Measurements from ENCODE around the gene AHI1. TPM values are rescaled to one million over a fixed set of nuclear protein-coding genes. Genes with fewer than 3 reads are reported as not detected.

The AHI1 gene
- total and polyA plus RNA-seq, 10 of the 15 experiments (the other 5 are each of a cell fraction or from before 2014, with no cell fraction given) = 3.2 to 9.5 (median 4.6) TPM

DNA sequence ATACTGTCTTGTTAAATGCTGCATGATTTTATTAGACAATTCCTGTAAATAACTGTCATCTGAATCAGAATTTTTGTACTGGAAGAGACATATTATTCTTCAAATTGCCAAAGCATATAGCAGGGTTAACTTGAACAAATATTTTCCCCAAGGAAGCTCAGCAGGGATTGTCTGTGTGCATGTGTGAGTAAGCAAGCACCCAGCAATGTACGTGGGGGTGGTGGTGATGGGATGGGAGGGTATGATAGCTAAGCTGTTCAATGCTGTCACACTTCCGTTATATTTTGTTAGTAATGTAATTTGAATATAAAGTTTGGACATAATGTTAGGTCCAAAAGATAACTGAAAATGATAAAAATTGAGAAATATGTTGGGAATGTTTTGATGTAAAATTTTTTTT is 198.3 kb downstream of the AHI1 start (continued):
- TF ChIP-seq, protein P1, sequence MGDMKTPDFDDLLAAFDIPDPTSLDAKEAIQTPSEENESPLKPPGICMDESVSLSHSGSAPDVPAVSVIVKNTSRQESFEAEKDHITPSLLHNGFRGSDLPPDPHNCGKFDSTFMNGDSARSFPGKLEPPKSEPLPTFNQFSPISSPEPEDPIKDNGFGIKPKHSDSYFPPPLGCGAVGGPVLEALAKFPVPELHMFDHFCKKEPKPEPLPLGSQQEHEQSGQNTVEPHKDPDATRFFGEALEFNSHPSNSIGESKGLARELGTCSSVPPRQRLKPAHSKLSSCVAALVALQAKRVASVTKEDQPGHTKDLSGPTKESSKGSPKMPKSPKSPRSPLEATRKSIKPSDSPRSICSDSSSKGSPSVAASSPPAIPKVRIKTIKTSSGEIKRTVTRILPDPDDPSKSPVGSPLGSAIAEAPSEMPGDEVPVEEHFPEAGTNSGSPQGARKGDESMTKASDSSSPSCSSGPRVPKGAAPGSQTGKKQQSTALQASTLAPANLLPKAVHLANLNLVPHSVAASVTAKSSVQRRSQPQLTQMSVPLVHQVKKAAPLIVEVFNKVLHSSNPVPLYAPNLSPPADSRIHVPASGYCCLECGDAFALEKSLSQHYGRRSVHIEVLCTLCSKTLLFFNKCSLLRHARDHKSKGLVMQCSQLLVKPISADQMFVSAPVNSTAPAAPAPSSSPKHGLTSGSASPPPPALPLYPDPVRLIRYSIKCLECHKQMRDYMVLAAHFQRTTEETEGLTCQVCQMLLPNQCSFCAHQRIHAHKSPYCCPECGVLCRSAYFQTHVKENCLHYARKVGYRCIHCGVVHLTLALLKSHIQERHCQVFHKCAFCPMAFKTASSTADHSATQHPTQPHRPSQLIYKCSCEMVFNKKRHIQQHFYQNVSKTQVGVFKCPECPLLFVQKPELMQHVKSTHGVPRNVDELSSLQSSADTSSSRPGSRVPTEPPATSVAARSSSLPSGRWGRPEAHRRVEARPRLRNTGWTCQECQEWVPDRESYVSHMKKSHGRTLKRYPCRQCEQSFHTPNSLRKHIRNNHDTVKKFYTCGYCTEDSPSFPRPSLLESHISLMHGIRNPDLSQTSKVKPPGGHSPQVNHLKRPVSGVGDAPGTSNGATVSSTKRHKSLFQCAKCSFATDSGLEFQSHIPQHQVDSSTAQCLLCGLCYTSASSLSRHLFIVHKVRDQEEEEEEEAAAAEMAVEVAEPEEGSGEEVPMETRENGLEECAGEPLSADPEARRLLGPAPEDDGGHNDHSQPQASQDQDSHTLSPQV (IDR thresholded peaks at IDR 0.05) = no peak
- TF ChIP-seq MTA3 (IDR thresholded peaks at IDR 0.05; ENCODE audit: borderline replicate concordance, low read length) (no peak), PML (IDR thresholded peaks at IDR 0.05; ENCODE audit: low read length) (no peak), SREBF2 (IDR thresholded peaks at IDR 0.05; ENCODE audit: low read length) (no peak), STAT1 (conservative IDR thresholded peaks at IDR 0.05) (no peak), EZH2 (IDR thresholded peaks at IDR 0.05; ENCODE audit: borderline replicate concordance, control insufficient read depth, low read depth, low read length) (no peak), NBN (IDR thresholded peaks at IDR 0.05) (no peak), RCOR1 (conservative IDR thresholded peaks at IDR 0.05; ENCODE audit: low read depth, low read length) (no peak)

- POLR2A ChIA-PET = no interaction called here
- intact Hi-C loops (cut with micrococcal nuclease; ENCODE audit: unreplicated experiment) = no loop called here
- Histone ChIP-seq H2AFZ (ENCODE audit: control insufficient read depth, low read depth, low read length) (no peak overlapping the region), H3K36me3 (ENCODE audit: control insufficient read depth in 2 of 2, insufficient read depth in 2 of 2, low read length in 1 of 2) (no peaks in the 10 kb centered on the region), H3K9ac (ENCODE audit: control insufficient read depth, insufficient read depth, low read length) (no peak overlapping the region), H4K20me1 (ENCODE audit: control insufficient read depth, insufficient read depth) (no peaks in the 10 kb centered on the region), H3K4me3 (no peak overlapping the region), H3K9me3 (replicated peaks; ENCODE audit: control insufficient read depth, insufficient read depth, low read length) (no peaks in the 10 kb centered on the region; the same call in 2 of the 3 replicates), H3K27ac (ENCODE audit: control insufficient read depth, insufficient read depth) (no peak overlapping the region), H3K4me2 (ENCODE audit: control insufficient read depth, insufficient read depth) (no peak overlapping the region), H3K27me3 (replicated peaks in 1 of 2; ENCODE audit: control insufficient read depth in 2 of 2, insufficient read depth in 2 of 2, low read length in 1 of 2) (no peaks in the 10 kb centered on the region), H3K79me2 (ENCODE audit: control insufficient read depth, insufficient read depth, low read length) (no peaks in the 10 kb centered on the region), H3K4me1 (ENCODE audit: control insufficient read depth, insufficient read depth, low read length) (no peaks in the 10 kb centered on the region)
- CTCF ChIA-PET = no interaction called here
- in situ Hi-C loops (cut with MboI) = no loop called here
- BruUV-seq (replicated peaks) = no TSS peak
- DNase-seq (ENCODE audit: low read depth, low spot score) = no peak
- SMC1A ChIA-PET (ENCODE audit: uncharacterized antibody, unreplicated experiment) = interaction anchor here (1.6 to 1.7 kb wide), 2 partner anchors 9 to 151 kb away, joined by 3 to 5 read pairs; no protein-coding TSS in a partner anchor
- RAD21 ChIA-PET (ENCODE audit: unreplicated experiment) = no interaction called here
- FAIRE-seq = no peak
- WGBS (ENCODE audit: insufficient coverage, insufficient replicate concordance, low lambda C conversion rate, missing lambda C conversion rate) = 19% methylated on average over 2 of the region's 2 CpGs
- no peak for ATAC-seq
- TF ChIP-seq CREM (IDR thresholded peaks at IDR 0.05; ENCODE audit: low read depth) = no peak
- no peak for TF ChIP-seq NR2F1 (conservative IDR thresholded peaks at IDR 0.05)
- TF ChIP-seq TBL1XR1 (IDR thresholded peaks at IDR 0.05; ENCODE audit: low read depth, low read length) = no peak
- TF ChIP-seq JUNB (IDR thresholded peaks at IDR 0.05) = no peak
- TF ChIP-seq POU2F2 (IDR thresholded peaks at IDR 0.05; ENCODE audit: borderline replicate concordance, low read depth, low read length) = no peak
- TF ChIP-seq NKRF (conservative IDR thresholded peaks at IDR 0.05) = no peak
- no peak for TF ChIP-seq REST (IDR thresholded peaks at IDR 0.05; ENCODE audit: low read depth, low read length)
- no peak for TF ChIP-seq IRF4 (IDR thresholded peaks at IDR 0.05; ENCODE audit: low read depth, low read length)
- TF ChIP-seq MTA3 (IDR thresholded peaks at IDR 0.05; ENCODE audit: borderline replicate concordance, low read length) = no peak
Observed at GRCh38 chr6:135298455-135298854, 199.1 kb downstream of the AHI1 start.

Measured in GM12878 (cell line).